DOHH2 (cell line): ENCODE data around the gene C9orf152.
"Not testable (repeated sequence)": the region's sequence is repeated elsewhere in the genome, so short reads cannot be mapped to it uniquely, and the experiment has no call there.

Source experiments
- H3F3A ChIP-seq: fragments of 200-600 bp; sonication (generic), shearing (Covaris generic); 2 replicates; pipeline ENCODE4 v1.6.0; 2016; ENCODE audit warnings: antibody characterized with exemption, mild to moderate bottlenecking; ENCODE audit not compliant: control insufficient read depth, insufficient read depth
- H3K27ac ChIP-seq: fragments of 200-600 bp; sonication (generic); 2 replicates; pipeline ENCODE4 v1.5.1; 2014; ENCODE audit warnings: low read depth, mild to moderate bottlenecking, low read length, moderate library complexity
- H3K27me3 ChIP-seq: fragments of 200-600 bp; sonication (generic); 2 replicates; pipeline ENCODE4 v1.6.1; 2014; ENCODE audit warnings: mild to moderate bottlenecking, low read length, mixed read lengths; ENCODE audit not compliant: control insufficient read depth
- H3K36me3 ChIP-seq: fragments of 200-600 bp; sonication (generic); 2 replicates; pipeline ENCODE4 v1.6.1; 2014; ENCODE audit warnings: mild to moderate bottlenecking, low read length, moderate library complexity, mixed read lengths; ENCODE audit not compliant: control insufficient read depth
- H3K4me1 ChIP-seq: fragments of 200-600 bp; sonication (generic); 2 replicates; pipeline ENCODE4 v1.6.1; 2014; ENCODE audit warnings: mild to moderate bottlenecking, low read length, mixed read lengths; ENCODE audit not compliant: control insufficient read depth
- H3K4me2 ChIP-seq: fragments of 200-600 bp; sonication (generic); 2 replicates; pipeline ENCODE4 v1.6.0; 2014; ENCODE audit warnings: mild to moderate bottlenecking, low read length, moderate library complexity
- H3K4me3 ChIP-seq: fragments of 200-600 bp; sonication (generic); 2 replicates; pipeline ENCODE4 v1.5.1; 2014; ENCODE audit warnings: mild to moderate bottlenecking, low read length, mixed read lengths
- H3K79me2 ChIP-seq: fragments of 200-600 bp; sonication (generic); 2 replicates; pipeline ENCODE4 v1.6.1; 2014; ENCODE audit warnings: mild to moderate bottlenecking, low read length, mixed read lengths; ENCODE audit not compliant: control insufficient read depth
- H3K9me2 ChIP-seq: fragments of 200-600 bp; sonication (generic); replicated peaks from 2 replicates; pipeline ENCODE4 v1.6.1; 2014; ENCODE audit warnings: mild to moderate bottlenecking, low read length, mixed read lengths; ENCODE audit not compliant: control insufficient read depth
- H3K9me3 ChIP-seq: fragments of 200-600 bp; sonication (generic); 2 replicates; pipeline ENCODE4 v1.6.1; 2014; ENCODE audit warnings: antibody characterized with exemption, low read length, mixed read lengths; ENCODE audit not compliant: control insufficient read depth, insufficient read depth
- H4K20me1 ChIP-seq: fragments of 200-600 bp; sonication (generic); 2 replicates; pipeline ENCODE4 v1.6.0; 2014; ENCODE audit warnings: low read depth, mild to moderate bottlenecking, antibody characterized with exemption, low read length, moderate library complexity; ENCODE audit not compliant: control insufficient read depth, insufficient read depth
- EZH2phosphoT487 ChIP-seq: fragments of 200-600 bp; sonication (generic); IDR thresholded peaks from 2 replicates; pipeline ENCODE4 v1.6.1; 2017; ENCODE audit warnings: borderline replicate concordance, mild to moderate bottlenecking, antibody characterized with exemption, low read length, moderate library complexity, mixed read lengths
- TF ChIP-seq, protein P1 (sequence below): fragments of 200-600 bp; sonication (generic); IDR thresholded peaks from one replicate; pipeline ENCODE4 v1.5.1; 2014; ENCODE audit warnings: antibody characterized with exemption, mild to moderate bottlenecking, low read depth, low read length; ENCODE audit not compliant: poor library complexity, severe bottlenecking

C9orf152 gene

DNA sequence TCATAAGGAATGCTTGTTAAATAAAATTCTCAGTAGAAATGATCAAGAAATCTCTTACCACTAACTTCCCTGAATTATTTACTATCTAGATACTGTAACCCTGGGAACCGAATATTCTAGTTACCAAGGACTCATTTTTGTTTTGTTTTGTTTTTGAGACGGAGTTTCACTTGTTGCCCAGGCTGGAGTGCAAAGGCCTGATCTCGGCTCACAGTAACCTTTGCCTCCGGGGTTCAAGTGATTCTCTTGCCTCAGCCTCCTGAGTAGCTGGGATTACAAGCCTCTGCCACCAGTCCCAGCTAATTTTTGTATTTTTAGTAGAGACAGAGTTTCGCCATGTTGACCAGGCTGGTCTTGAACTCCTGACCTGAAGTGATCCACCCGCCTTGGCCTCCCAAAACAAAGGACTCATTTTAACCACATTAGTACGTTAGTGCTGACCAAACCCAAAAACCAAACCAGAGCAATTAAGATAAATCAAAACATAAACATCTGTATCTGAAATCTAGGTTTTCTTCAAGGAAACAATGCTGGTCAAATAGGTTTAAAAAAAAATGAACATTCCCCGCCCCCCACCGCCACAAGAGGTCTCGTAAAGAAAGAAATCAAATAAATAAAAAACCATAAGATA is 44.7 kb upstream of the C9orf152 start:
- Histone ChIP-seq H3K9me3 (no peaks in the 10 kb centered on the region), H3K27ac (no peak overlapping the region), H3K36me3 (peaks cover 36% of the 10 kb centered on the region), H3K4me1 (peaks cover 31% of the 10 kb centered on the region), H3K27me3 (peaks cover 9% of the 10 kb centered on the region), H3K4me3 (no peak overlapping the region), H4K20me1 (peaks cover 16% of the 10 kb centered on the region; the same call in 1 of the 2 replicates), H3F3A (no peaks in the 10 kb centered on the region), H3K79me2 (peaks cover 71% of the 10 kb centered on the region), H3K9me2 (no peaks in the 10 kb centered on the region), H3K4me2 (peak overlapping the region; percentile 91; the same call in 1 of the 2 replicates)
- TF ChIP-seq, protein P1, sequence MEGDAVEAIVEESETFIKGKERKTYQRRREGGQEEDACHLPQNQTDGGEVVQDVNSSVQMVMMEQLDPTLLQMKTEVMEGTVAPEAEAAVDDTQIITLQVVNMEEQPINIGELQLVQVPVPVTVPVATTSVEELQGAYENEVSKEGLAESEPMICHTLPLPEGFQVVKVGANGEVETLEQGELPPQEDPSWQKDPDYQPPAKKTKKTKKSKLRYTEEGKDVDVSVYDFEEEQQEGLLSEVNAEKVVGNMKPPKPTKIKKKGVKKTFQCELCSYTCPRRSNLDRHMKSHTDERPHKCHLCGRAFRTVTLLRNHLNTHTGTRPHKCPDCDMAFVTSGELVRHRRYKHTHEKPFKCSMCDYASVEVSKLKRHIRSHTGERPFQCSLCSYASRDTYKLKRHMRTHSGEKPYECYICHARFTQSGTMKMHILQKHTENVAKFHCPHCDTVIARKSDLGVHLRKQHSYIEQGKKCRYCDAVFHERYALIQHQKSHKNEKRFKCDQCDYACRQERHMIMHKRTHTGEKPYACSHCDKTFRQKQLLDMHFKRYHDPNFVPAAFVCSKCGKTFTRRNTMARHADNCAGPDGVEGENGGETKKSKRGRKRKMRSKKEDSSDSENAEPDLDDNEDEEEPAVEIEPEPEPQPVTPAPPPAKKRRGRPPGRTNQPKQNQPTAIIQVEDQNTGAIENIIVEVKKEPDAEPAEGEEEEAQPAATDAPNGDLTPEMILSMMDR, result no peak
- TF ChIP-seq EZH2phosphoT487, result no peak

DNA sequence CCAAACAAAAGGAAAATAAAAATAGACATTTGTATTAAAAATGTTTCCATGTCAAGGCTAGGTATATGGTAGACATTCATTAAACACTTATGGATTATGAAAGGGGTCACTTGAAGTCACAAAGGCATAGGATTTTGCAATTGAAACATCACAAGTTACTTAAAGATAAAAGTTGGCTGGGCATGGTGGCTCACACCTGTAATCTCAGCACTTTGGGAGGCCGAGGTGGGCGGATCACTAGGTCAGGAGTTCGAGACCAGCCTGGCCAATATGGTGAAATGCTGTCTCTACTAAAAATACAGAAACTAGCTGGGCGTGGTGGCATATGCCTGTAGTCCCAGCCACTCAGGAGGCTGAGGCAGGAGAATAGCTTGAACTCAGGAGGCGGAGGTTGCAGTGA is 43.8 kb upstream of the C9orf152 start:
- H3K4me2 ChIP-seq, H3K27me3 ChIP-seq, H3F3A ChIP-seq, H3K27ac ChIP-seq, H3K4me3 ChIP-seq, H3K9me3 ChIP-seq, H3K9me2 ChIP-seq: not testable (repeated sequence)
- Histone ChIP-seq H3K79me2 (peaks cover 71% of the 10 kb centered on the region), H3K36me3 (peaks cover 41% of the 10 kb centered on the region), H4K20me1 (peaks cover 16% of the 10 kb centered on the region; the same call in 1 of the 2 replicates), H3K4me1 (peaks cover 23% of the 10 kb centered on the region)

DNA sequence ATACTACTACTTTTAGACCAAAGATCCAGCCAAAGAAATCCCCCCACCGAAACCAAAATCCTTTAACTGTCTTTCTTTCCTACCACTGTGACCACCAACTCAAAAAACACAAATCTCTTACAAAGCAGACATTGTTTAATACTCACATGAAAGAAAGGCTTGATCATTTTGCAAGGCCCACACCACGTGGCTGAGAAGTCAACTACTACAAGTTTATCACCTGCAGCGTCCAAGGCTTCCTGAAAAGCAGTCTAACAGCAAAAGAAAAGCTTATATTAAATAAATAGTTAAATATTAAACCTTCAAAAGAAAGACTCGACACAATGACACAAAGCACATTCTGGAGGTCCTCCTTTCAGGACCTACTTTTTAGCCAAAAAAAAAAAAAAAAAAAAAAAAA is 43.3 kb upstream of the C9orf152 start:
- Histone ChIP-seq H3K9me2 (no peaks in the 10 kb centered on the region), H3K79me2 (peaks cover 74% of the 10 kb centered on the region), H3K27ac (no peak overlapping the region), H3K4me1 (peaks cover 23% of the 10 kb centered on the region), H3K4me2 (no peak overlapping the region), H4K20me1 (peaks cover 21% of the 10 kb centered on the region; the same call in 1 of the 2 replicates), H3K9me3 (no peaks in the 10 kb centered on the region), H3K27me3 (no peaks in the 10 kb centered on the region), H3K36me3 (peaks cover 47% of the 10 kb centered on the region), H3F3A (no peaks in the 10 kb centered on the region), H3K4me3 (no peak overlapping the region)
- TF ChIP-seq EZH2phosphoT487, result no peak
- TF ChIP-seq, protein P1, result no peak

DNA sequence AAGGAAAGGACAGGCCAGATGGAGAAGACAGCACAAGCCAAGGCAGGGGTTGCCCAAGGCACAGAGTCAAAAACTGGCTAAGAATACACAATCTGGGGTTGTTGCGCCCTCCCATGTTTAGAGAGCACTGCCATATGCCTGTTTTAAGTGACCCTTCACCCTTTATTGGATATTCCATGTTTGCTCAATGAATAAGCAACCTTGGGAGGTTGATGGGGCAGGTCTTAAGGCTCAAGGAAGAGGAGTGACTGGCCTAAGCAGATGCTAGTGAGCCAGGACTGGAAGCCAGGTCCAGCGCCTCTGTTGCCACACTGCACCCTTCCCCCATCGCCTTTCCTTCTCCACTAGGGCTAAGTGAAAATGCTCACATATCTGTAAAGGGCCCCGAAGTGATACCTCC is 41.6 kb upstream of the C9orf152 start:
- Histone ChIP-seq H3K36me3 (peaks cover 57% of the 10 kb centered on the region), H4K20me1 (peaks cover 13% of the 10 kb centered on the region; the same call in 1 of the 2 replicates), H3K79me2 (peaks cover 58% of the 10 kb centered on the region)

More for the DNA sequence above, 41.6 kb upstream of the C9orf152 start:
- H3K9me2 ChIP-seq, result no peaks in the 10 kb centered on the region
- H3K4me2 ChIP-seq, result no peak overlapping the region
- H3K27ac ChIP-seq, result no peak overlapping the region
- H3K9me3 ChIP-seq, result no peaks in the 10 kb centered on the region
- no peaks in the 10 kb centered on the region for H3K27me3 ChIP-seq
- no peak for TF ChIP-seq EZH2phosphoT487
- TF ChIP-seq, protein P1, result no peak
- H3K4me3 ChIP-seq, result no peak overlapping the region
- H3F3A ChIP-seq, result no peaks in the 10 kb centered on the region
- H3K4me1 ChIP-seq, result peaks cover 15% of the 10 kb centered on the region
